Cerebellar cortex (tissue), 1 donor: ENCODE results near the gene PGAM2.
"Not testable (repeated sequence)": the region's sequence is repeated elsewhere in the genome, so short reads cannot be mapped to it uniquely, and the experiment has no call there.

Experiments used
- DNase-seq: peaks from one replicate; pipeline ENCODE4 v3.0.0-alpha.2; 2015; ENCODE audit warnings: low spot score

The PGAM2 gene

DNA sequence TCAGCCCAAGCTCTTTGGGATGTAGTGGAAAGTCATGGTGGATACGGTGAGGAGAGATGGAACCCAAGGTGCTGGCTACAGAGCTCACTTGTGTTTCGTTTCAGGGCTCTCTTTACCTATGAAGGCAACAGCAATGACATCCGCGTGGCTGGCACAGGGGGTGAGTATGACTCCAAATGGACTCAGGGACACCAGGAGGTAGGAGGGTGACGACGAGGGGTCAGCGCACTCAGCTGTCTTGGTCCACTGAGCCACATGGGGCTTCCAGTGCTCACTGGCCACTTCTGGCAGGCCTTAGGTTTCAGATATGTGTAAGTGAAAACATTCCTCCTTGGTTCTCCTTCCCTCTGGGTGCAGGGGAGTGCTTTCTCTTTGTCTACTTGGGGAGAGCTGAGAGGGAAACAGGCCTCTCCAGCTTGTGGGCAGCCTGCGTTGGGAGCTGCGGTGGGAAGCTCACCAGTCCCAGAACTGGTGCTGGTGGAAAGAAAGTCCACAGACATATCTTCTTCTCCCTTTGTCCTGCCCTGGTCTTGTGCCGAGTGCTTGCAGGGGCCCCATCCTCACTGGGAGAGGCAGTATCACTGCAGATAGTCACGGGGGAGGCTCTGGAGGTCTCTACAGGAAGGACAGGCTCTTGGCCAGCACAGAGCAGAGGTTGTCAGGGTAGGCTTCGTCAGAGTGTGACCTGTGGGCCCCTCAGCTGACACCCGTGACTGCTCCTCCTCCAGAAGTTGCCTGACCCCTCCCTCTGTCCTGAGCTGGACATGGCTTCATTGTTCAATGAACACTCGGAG is 15.0 kb downstream of the PGAM2 start:
- no peak for DNase-seq

DNA sequence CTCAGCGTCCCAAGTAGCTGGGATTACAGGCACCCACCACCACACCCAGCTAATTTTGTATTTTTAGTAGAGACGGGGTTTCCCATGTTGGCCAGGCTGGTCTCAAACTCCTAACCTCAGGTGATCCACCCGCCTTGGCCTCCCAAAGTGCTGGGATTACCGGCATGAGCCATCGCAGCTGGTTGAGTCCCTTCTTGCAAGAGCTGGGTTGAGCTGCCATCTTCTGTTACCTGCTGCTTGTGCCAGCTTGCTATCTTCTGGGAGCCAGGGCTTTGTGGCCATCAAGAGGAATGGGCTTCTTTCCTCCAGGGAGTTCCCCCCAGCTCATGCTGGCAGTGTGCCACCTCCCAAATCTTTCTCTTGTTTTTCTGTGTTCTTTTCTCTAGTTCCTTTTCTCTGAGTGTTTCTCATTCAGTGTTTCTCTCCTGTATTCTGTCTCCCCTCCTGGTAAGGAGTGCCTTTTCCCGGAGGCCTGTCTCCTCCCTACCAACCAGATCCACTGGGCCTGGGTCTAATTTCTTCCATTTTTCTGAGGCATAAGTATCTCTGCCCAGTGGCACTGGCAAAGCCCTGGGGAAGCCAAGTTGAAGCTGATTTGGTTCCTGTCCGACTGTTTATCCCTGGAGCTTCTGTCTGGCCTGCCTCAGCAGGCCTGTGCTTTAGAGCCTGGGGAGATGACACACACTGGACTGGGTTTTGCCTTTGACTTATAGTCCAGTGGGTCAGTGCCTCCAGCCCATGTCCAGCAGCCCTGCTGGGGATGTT is 17.2 kb downstream of the PGAM2 start:
- no peak for DNase-seq

DNA sequence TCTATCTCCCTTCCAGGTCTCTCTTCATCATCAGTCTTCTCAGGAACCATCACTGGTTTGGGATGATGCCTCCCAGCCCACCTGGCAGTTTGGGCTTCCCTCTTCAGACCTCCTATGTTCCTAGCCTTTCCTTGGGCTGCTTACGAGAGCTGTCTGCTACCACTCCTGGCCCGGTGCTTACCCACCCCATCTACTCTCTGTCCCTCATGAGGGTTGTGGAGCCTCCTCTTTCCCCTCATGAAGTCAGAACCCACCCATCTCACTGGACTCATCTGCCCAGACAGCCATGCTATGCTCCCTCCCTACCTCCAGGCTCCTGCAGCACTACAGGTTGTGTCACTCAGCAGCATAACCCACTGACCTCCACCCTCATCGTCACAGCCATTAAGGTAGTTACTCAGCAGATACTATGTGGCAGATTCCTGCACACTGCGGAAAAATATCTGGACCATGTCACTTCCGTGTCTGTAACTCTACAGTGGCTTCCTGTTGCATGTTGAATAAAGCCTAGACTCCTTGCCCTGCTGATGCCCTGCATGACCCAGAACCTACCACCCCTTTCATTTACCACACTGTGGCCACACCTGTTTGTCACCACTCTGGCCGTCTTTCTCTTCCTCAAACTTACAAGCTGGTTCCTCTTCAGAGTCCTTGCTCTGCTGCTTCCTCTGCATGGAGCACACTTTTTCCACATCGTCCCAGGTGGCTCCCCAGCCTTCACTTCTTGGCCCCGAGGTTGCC is 18.9 kb downstream of the PGAM2 start:
- no peak for DNase-seq

GRCh38 chr7:44045226-44046014 is 19.9 kb downstream of the PGAM2 start:
- no peak for DNase-seq

GRCh38 chr7:44044315-44045225 is 20.8 kb downstream of the PGAM2 start, which contains the start of gene DBNL:
DBNL (plus strand) TSS chr7:44044702; CDS start chr7:44044738, 36 bp downstream.
- DNase-seq: peak; percentile 93

DNA sequence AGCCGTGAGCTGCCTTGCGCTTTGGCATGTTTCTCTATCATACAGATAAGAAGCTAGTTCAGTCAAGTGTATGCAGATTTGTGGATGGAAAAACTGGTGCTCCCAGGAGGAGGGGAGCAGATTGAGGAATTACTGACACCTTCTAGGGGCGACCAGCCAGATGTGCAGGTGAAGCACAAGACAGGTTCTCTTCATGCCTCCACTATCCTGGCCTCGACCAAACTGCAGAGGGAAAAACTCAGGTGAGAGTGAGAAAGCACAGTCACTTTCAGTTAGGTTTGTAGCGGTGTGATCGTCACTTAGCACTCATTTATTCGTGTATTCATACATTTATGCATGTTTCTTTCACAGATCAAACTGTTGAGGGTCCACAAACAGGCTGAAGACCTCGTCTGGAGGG is 21.5 kb downstream of the PGAM2 start:
- no peak for DNase-seq

DNA sequence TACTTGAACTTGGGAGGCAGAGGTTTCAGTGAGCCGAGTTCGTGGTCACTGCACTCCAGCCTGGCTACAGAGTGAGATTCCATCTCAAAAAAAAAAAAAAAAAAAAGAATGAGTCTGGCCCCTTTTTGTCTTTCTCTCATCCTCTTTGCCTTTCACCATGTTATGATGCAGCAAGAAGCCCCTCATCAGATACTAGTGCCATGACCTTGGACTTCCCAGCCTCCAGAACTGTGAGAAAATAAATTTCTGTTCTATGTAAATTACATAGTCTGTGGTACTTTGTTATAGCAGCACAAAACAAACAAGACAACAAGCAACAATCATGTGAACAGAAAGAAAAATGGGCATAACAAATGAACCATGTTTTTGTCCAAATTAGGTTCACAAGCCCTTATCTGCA is 23.1 kb downstream of the PGAM2 start:
- DNase-seq: no peak

- DNase-seq: not testable (repeated sequence)
These were observed 24.9 kb downstream of the PGAM2 start for GRCh38 chr7:44040493-44040891.

- DNase-seq: not testable (repeated sequence)
These were observed 25.4 kb downstream of the PGAM2 start for GRCh38 chr7:44039800-44040492.

- peak; percentile 83 for DNase-seq
These were observed 26.3 kb downstream of the PGAM2 start for GRCh38 chr7:44038961-44039558.

- DNase-seq: not testable (repeated sequence)
These were observed 26.8 kb downstream of the PGAM2 start for GRCh38 chr7:44038553-44038952.

DNA sequence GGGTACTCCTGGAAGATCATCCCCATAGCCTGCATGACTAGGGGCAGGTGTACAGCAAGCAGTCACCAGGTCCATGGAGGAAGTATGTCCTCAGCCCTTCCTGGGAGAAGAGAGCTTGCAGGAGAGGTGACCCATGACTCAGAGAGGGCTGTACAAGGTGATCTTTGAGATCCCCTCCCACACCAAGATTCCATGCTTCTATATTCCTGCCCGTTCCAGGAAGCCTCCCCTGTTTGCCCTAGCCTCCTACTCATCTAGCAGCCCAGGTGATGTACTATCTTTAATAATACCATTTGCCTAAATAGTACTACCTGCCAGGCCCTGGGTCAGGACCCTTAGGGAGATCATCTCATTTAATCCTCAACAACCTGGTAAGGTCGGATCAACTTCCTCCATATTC is 27.4 kb downstream of the PGAM2 start:
- not testable (repeated sequence) for DNase-seq

DNA sequence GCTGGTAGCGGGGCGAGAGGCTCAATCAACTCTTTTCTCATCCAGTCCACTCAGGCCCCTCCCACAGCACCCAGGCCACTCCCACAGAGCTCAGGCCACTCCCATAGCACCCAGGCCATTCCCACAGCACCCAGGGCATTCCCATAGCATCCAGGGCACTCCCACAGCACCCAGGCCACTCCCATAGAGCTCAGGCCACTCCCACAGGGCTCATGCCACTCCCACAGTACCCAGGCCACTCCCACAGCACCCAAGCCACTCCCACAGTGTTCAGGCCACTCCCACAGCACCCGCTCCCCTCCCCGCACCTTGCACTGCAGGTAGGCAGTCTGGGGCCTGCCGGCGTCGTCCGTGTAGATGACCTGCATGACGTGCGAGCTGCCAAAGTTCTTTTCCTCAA is 29.0 kb downstream of the PGAM2 start:
- not testable (repeated sequence) for DNase-seq

DNA sequence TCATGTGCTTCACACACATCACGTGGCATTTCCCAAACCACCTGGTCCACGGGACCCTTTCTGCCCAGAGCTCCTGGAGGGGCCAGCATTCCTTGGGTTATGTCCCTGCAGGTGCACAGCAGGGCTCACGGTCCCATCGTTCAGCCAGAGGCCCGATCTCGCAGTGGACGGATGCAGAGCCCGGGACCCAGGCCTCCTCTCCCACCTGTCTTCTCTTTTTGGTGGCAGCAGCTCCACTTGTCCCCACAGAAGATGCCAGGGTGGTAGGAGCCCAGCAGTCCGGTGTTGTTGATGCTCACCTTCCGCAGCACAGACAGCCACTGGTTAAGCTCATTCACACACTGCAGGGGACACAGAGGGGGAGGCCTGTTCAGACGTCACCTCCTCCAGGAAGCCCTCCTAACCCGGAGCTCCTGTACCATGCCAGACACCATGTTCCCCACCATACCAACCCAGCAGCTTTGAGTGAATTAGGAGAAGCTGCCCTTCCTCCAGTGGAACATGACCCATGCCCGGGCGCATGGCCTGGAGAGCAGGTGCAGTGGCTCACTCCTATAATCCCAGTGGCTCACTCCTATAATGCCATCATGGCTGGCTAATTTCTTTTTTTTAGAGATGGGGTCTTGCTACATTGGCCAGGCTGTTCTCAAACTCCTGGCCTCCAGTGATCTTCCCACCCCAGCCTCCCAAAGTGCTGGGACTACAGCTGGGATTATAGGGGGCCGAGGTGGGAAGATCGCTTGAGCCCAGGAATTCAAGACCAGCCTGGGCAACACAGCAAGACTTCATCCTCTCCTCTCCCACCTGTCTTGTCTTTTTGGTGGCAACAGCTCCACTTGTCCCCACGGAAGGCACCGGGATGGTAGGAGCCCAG is 31.2 kb downstream of the PGAM2 start:
- DNase-seq: not testable (repeated sequence)

GRCh38 chr7:44032031-44032430 is 33.3 kb downstream of the PGAM2 start:
- not testable (repeated sequence) for DNase-seq

DNA sequence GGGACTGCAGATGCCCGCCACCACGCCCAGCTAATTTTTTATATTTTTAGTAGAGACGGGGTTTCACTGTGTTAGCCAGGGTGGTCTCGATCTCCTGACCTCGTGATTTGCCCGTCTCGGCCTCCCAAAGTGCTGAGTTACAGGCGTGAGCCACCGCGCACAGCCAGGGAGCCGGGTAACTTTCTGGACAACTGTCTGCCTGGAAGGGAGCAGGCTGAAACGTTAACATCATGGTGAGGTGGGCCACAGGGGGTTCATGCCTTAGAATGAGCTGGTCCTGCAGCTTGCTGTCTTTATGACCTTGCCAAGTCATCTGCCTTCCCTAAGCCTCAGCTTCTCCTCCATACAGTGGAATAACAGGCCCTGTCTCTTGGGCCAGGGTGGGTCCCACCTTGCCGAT is 34.0 kb downstream of the PGAM2 start:
- DNase-seq: not testable (repeated sequence)

DNA sequence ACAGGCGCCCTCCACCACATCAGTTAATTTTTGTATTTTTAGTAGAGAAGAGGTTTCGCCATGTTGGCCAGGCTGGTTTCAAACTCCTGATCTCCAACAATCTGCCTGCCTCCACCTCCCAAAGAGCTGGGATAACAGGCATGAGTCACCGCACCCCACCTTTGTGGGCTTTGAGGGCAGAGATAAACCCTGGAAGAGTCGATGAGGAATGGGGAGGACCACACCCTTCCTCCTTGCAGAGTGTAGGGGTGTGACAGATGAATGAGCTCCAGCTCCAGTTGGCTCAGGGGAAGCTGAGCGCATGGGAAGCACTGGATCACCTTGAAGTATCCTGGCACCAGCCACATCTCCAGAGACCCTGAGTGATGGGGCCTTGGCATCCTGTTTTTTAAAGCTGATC is 35.3 kb downstream of the PGAM2 start:
- DNase-seq: not testable (repeated sequence)

DNA sequence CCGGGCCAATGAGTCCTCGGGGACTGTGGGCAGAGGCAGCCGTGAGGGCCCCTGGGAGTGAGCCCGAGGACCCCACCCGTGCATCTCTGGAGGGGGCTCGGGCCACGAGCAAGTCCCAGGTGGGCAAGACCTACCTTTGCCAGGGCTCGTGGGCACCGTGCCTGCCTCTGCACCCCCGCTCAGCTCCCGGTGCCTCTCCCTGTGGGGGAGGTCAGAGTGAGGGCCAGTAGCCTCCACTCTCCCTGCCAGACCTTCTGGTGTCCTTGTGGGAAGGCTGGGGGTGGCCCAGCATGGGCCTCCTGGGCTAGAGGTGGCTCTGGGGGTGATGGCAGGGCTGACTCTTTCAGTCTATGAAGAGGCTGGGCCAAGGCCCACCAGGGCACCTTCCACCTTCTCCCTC is 35.9 kb downstream of the PGAM2 start:
- DNase-seq: not testable (repeated sequence)
